IPS-18a (cell line): ENCODE measurements around the gene CAP1.

Source experiments
- H3K27ac ChIP-seq: one replicate; pipeline ENCODE4 v1.5.1; 2013; ENCODE audit warnings: low read length
- H3K27me3 ChIP-seq: one replicate; pipeline ENCODE4 v1.6.1; 2013; ENCODE audit warnings: mild to moderate bottlenecking, low read length; ENCODE audit not compliant: control insufficient read depth, insufficient read depth
- H3K36me3 ChIP-seq: one replicate; pipeline ENCODE4 v1.6.1; 2013; ENCODE audit warnings: low read depth, low read length; ENCODE audit not compliant: control insufficient read depth
- H3K4me1 ChIP-seq: one replicate; pipeline ENCODE4 v1.6.1; 2013; ENCODE audit warnings: low read depth, low read length; ENCODE audit not compliant: control insufficient read depth
- H3K4me3 ChIP-seq: one replicate; pipeline ENCODE4 v1.5.1; 2013; ENCODE audit warnings: low read length
- H3K9ac ChIP-seq: one replicate; pipeline ENCODE4 v1.6.1; 2013; ENCODE audit warnings: mild to moderate bottlenecking, low read length, moderate library complexity
- H3K9me3 ChIP-seq: one replicate; pipeline ENCODE4 v1.6.1; 2013; ENCODE audit warnings: low read depth, low read length; ENCODE audit not compliant: control insufficient read depth

CAP1 gene

GRCh38 chr1:40049725-40050124 lies 9.2 kb downstream of the CAP1 start:
- no peak overlapping the region for H3K4me3 ChIP-seq
- no peak overlapping the region for H3K27ac ChIP-seq
- H3K36me3 ChIP-seq = no peaks in the 10 kb centered on the region
- no peaks in the 10 kb centered on the region for H3K9me3 ChIP-seq
- no peaks in the 10 kb centered on the region for H3K27me3 ChIP-seq
- H3K9ac ChIP-seq = no peak overlapping the region
- no peaks in the 10 kb centered on the region for H3K4me1 ChIP-seq

GRCh38 chr1:40050863-40051262 lies 10.3 kb downstream of the CAP1 start:
- no peaks in the 10 kb centered on the region for H3K27me3 ChIP-seq
- no peaks in the 10 kb centered on the region for H3K36me3 ChIP-seq
- H3K9ac ChIP-seq = no peak overlapping the region
- no peaks in the 10 kb centered on the region for H3K9me3 ChIP-seq
- no peak overlapping the region for H3K4me3 ChIP-seq
- no peak overlapping the region for H3K27ac ChIP-seq
- no peaks in the 10 kb centered on the region for H3K4me1 ChIP-seq

- Histone ChIP-seq H3K4me3 (no peak overlapping the region), H3K36me3 (no peaks in the 10 kb centered on the region), H3K9ac (no peak overlapping the region), H3K9me3 (no peaks in the 10 kb centered on the region), H3K4me1 (no peaks in the 10 kb centered on the region), H3K27me3 (no peaks in the 10 kb centered on the region), H3K27ac (no peak overlapping the region)
Measured at GRCh38 chr1:40053138-40053887, 12.8 kb downstream of the CAP1 start.

GRCh38 chr1:40056519-40057309 lies 16.2 kb downstream of the CAP1 start:
- Histone ChIP-seq H3K9ac (no peak overlapping the region), H3K4me1 (peaks cover 15% of the 10 kb centered on the region), H3K27ac (no peak overlapping the region), H3K36me3 (peaks cover 23% of the 10 kb centered on the region), H3K4me3 (no peak overlapping the region), H3K9me3 (no peaks in the 10 kb centered on the region), H3K27me3 (no peaks in the 10 kb centered on the region)

- no peaks in the 10 kb centered on the region for H3K27me3 ChIP-seq
- peaks cover 15% of the 10 kb centered on the region for H3K4me1 ChIP-seq
- no peak overlapping the region for H3K9ac ChIP-seq
- no peaks in the 10 kb centered on the region for H3K9me3 ChIP-seq
- peaks cover 28% of the 10 kb centered on the region for H3K36me3 ChIP-seq
- no peak overlapping the region for H3K4me3 ChIP-seq
- no peak overlapping the region for H3K27ac ChIP-seq
Measured at GRCh38 chr1:40057310-40058030, 16.9 kb downstream of the CAP1 start.

- H3K9me3 ChIP-seq = no peaks in the 10 kb centered on the region
- H3K27me3 ChIP-seq = no peaks in the 10 kb centered on the region
- H3K4me3 ChIP-seq = no peak overlapping the region
- no peak overlapping the region for H3K27ac ChIP-seq
- no peak overlapping the region for H3K9ac ChIP-seq
- peaks cover 32% of the 10 kb centered on the region for H3K36me3 ChIP-seq
- H3K4me1 ChIP-seq = peaks cover 15% of the 10 kb centered on the region
Measured at GRCh38 chr1:40058097-40058452, 17.5 kb downstream of the CAP1 start.

GRCh38 chr1:40058453-40059337 lies 18.2 kb downstream of the CAP1 start:
- Histone ChIP-seq H3K9ac (no peak overlapping the region), H3K36me3 (peaks cover 37% of the 10 kb centered on the region), H3K27ac (peak overlapping the region; percentile 18), H3K4me1 (peaks cover 15% of the 10 kb centered on the region), H3K9me3 (no peaks in the 10 kb centered on the region), H3K27me3 (no peaks in the 10 kb centered on the region), H3K4me3 (peak overlapping the region; percentile 22)

GRCh38 chr1:40059338-40059959 lies 18.9 kb downstream of the CAP1 start:
- Histone ChIP-seq H3K27ac (no peak overlapping the region), H3K27me3 (no peaks in the 10 kb centered on the region), H3K9ac (peak overlapping the region; percentile 21), H3K4me1 (peaks cover 15% of the 10 kb centered on the region), H3K36me3 (peaks cover 44% of the 10 kb centered on the region), H3K9me3 (no peaks in the 10 kb centered on the region), H3K4me3 (peak overlapping the region; percentile 22)

GRCh38 chr1:40059960-40060750 lies 19.6 kb downstream of the CAP1 start:
- H3K27ac ChIP-seq = no peak overlapping the region

GRCh38 chr1:40064797-40065499 lies 24.4 kb downstream of the CAP1 start:
- Histone ChIP-seq H3K36me3 (peaks cover 90% of the 10 kb centered on the region), H3K4me1 (peaks cover under 1% of the 10 kb centered on the region), H3K9me3 (no peaks in the 10 kb centered on the region), H3K4me3 (no peak overlapping the region), H3K27ac (no peak overlapping the region), H3K27me3 (no peaks in the 10 kb centered on the region), H3K9ac (no peak overlapping the region)

More at GRCh38 chr1:40059960-40060750, 19.6 kb downstream of the CAP1 start:
- Histone ChIP-seq H3K36me3 (peaks cover 51% of the 10 kb centered on the region), H3K9me3 (no peaks in the 10 kb centered on the region), H3K27me3 (no peaks in the 10 kb centered on the region), H3K4me3 (no peak overlapping the region), H3K9ac (no peak overlapping the region), H3K4me1 (peaks cover 15% of the 10 kb centered on the region)
